Measurements from ENCODE around the gene PIK3C2G.

PIK3C2G gene

GRCh38 chr12:18421867-18422266 lies 160.5 kb downstream of the PIK3C2G start:
- DNase-seq, result no peak

DNA sequence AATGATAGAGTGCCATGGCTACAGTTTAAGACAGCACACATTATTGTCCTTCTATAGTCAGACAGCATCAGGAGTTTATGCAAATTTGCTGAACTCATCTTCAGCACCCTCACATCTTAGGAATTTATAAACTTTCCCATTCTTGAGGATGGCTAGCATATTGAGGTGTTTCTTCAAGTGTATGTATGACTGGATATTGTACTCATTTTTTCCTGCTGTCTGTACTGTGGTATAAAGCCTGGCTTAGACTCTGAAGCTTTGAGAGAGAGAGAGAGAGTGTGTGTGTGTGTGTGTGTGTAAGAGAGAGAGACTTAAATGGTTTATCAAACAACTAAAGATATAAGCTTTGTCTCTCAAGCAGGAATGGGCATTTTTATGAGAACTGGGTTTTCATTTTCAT lies 161.6 kb downstream of the PIK3C2G start:
- DNase-seq, result no peak

DNA sequence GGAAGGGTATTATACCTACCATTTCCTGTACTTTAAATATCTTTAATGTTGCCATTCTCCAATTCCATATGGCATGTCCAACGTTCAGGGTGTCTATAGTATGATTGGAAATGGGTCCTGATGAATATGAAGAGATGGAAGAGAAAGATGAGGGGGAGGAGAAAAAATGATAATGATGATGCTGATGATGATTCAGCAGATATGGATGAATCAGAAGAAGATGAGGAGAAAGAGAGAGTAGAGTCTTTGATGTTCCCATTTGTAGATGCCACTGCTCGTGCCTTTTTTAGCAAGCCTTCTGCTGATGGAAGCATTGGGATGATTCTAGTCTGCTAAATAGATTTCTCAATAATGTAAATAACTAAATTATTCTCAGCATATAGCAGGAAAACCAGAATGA lies 163.5 kb downstream of the PIK3C2G start:
- no peak for DNase-seq

GRCh38 chr12:18427520-18427919 lies 166.2 kb downstream of the PIK3C2G start:
- DNase-seq, result no peak

- DNase-seq, result no peak
Observed at GRCh38 chr12:18428416-18428815, 167.1 kb downstream of the PIK3C2G start.

- no peak for DNase-seq
Observed at GRCh38 chr12:18429366-18429765, 168.0 kb downstream of the PIK3C2G start.

DNA sequence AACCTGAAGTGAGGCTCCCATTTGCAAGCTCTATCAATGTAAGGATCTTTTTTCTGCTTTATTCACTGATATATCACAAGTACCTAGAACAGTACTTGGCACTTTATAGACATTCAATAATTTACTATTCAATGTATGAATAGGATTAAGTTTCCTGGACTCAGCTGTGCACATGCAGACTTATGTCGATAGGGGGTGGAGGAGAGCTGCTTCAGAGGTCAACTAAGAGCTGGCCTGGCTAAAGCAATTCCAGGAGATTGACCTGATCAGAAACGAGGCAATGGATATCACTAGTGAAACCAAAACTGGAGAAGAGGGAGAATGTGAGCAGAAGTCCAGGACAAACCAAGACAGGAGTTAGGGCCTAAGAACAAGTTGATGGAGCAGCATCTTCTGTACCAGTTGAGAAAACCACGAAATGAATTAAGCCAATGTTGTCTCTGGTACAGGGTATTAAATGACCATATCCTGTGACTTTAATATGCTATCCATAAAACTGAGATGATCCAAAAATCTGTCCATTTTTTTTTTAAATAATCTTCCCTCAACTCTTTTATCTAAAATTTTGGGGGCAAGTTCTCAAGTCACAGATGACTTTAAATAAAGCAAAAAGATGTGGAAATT lies 169.2 kb downstream of the PIK3C2G start:
- peak; percentile 22 for DNase-seq

GRCh38 chr12:18431771-18432170 lies 170.5 kb downstream of the PIK3C2G start:
- no peak for DNase-seq

DNA sequence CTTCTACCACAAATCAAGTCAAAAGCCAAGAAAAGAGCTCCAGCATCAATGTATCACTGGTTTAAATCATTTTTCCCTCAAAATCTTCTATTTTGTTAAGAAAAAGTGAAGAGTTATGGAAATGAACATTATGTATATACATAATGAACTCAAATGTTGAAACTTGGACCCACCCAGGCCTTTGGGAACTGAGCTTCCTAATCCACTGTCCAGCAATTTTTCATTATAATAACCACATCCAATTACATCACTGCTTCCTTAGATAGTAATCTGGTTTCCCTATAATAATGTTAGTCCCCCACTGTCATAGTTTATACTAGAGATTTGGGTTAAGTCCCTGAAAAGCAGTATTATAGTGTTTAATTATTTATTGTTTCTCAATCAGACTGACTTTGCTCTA lies 170.9 kb downstream of the PIK3C2G start:
- no peak for DNase-seq

DNA sequence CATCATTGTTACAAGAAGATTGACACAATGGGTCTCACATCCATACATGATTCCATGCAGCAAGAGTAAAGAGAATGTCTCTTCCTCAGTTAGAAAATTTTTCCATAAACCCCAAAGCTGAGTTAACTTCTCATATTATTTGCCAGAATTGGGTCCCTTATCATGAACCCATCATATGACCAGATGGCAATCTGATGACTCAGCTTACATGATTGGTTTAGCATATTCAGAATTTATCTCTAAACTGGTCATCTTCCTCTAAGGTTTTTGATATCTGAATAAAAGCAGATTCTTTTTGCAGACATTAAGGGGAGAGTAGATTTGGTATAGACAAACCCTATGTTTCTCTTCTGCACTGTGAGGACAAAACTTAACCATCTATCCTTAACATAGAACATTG lies 174.9 kb downstream of the PIK3C2G start:
- DNase-seq, result no peak

GRCh38 chr12:18439541-18439940 lies 178.2 kb downstream of the PIK3C2G start:
- DNase-seq, result no peak

DNA sequence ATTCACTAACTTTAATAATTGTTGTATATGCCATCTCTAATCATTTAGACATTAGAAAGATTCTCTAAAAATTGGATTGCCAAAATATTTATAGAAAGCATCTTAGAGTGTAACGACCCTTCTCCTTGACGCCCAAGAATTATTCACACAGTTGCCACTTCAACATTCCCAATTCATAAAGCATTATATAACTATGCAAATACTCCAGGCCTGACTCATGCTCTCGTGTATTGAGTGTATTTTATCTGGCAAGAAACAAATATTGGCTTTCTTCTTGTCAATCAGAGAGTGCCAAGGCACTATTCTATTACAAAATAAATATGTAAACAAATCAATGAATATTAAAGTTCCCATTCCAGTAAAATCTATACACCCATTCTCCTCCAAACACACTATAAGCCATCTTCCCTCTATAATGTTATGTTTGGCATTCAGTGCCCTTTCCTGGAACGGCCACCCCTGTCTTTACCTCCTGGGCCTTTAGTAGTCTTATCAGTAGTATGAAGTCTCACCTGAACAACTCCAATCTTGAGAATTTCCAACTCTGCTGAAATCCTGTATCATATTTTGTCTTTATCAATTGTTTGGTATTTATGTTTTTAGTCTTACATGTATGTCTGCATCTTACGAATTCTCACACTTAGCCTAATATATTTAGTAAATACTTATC lies 182.6 kb downstream of the PIK3C2G start:
- no peak for DNase-seq

DNA sequence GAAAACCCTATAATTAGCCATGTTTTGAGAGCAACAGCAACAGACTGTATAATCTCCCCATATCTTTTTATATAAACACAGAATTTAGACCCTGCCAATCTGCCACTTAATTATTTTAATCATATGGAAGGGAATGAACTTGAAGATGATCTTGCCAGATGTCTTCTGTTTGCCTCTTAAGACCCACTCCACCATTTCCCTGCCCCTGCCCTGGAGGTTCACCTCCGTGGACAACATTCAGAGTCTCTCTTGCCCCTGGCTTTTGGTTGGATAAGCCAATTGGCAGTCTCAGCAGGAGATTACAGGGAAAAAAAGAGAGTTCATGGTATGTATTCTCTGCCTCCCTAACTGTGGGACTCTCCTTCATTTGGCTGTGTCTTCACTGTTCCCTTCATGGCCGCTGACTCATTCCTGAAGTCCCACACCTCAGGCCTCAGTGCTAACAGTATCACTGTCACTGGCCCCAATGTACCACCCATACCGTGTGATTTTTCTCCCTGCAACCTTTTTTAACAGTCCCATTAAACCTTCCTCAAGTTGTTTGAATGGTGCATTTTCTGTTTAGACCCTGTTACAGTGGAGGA lies 184.8 kb downstream of the PIK3C2G start:
- DNase-seq, result no peak

DNA sequence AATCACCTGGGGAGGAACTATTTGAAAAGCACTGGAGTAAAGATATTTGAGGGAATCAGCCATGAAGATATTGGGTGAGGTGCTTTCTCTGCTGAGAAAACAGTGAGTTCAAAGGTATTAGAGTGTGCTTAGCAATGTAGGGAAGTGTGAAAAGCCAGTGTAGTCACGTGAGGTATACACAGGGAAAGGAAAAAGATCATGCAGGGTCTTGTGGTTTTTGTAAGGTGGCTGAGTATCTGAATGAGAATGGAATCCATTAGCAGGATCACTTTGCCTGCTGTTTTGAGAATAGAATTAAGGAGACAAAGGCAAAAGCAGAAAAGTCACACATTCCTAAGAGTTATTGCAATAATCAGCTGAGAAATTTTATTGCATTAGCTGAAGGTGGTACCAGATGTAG lies 193.0 kb downstream of the PIK3C2G start:
- DNase-seq, result no peak

DNA sequence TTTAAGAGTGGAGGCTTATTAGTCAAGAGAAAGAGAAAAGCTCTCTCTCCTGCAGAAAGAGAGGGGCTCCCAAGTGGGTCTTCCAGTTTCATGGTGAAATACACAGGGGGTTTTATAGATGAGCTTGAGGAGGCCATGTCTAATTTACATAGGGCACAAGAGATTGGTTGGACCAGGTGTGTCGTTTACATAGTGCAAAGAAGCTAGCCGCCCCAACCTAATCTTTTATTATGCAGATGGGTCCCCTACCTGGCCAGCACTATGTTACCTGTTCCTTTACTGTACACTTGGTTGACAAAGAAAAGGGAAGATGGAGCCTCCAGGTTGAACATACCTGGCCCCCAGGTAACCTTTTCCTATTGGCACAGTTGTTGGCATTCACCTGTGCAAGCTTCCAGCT lies 195.0 kb downstream of the PIK3C2G start:
- no peak for DNase-seq

- DNase-seq, result no peak
Observed at GRCh38 chr12:18457362-18457761, 196.0 kb downstream of the PIK3C2G start.

- DNase-seq, result no peak
Observed at GRCh38 chr12:18461758-18462157, 200.4 kb downstream of the PIK3C2G start.

GRCh38 chr12:18462442-18462841 lies 201.1 kb downstream of the PIK3C2G start:
- DNase-seq, result no peak

- no peak for DNase-seq
Observed at GRCh38 chr12:18467620-18468245, 206.4 kb downstream of the PIK3C2G start.

GRCh38 chr12:18468246-18469075 lies 207.1 kb downstream of the PIK3C2G start:
- no peak for DNase-seq

GRCh38 chr12:18470251-18470650 lies 208.9 kb downstream of the PIK3C2G start:
- no peak for DNase-seq

GRCh38 chr12:18472304-18472703 lies 211.0 kb downstream of the PIK3C2G start:
- DNase-seq, result no peak

GRCh38 chr12:18472806-18473205 lies 211.5 kb downstream of the PIK3C2G start:
- no peak for DNase-seq

Data from stimulated activated CD8-positive, alpha-beta memory T cell treated with anti-CD3 and anti-CD28 coated beads, Interleukin-4, amount 100 ng/mL, for 48 hours (primary cell).